WTC11 (cell line): ENCODE results near the gene SRPK1.

Experiments
- ESRRA ChIP-seq: sonication (generic); formaldehyde crosslinking; IDR thresholded peaks from 2 replicates; pipeline ENCODE4 v1.8.1; 2022; ENCODE audit warnings: mild to moderate bottlenecking, missing genetic modification reagents, borderline replicate concordance
- FOXP1 ChIP-seq: sonication (generic); formaldehyde crosslinking; IDR thresholded peaks from 2 replicates; pipeline ENCODE4 v1.8.0; 2022; ENCODE audit warnings: missing genetic modification reagents, mild to moderate bottlenecking, moderate library complexity, borderline replicate concordance
- ZNF121 ChIP-seq: sonication (generic); formaldehyde crosslinking; IDR thresholded peaks from 2 replicates; pipeline ENCODE4 v1.8.0; 2023; ENCODE audit warnings: missing genetic modification reagents
- ZNF263 ChIP-seq: sonication (generic); formaldehyde crosslinking; IDR thresholded peaks from 2 replicates; pipeline ENCODE4 v1.8.1; 2022; ENCODE audit warnings: low read depth, mild to moderate bottlenecking, moderate library complexity, missing genetic modification reagents
- TF ChIP-seq, protein P1 (sequence below): fragments of 250-450 bp; sonication (Bioruptor Pico); IDR thresholded peaks from 2 replicates; pipeline ENCODE4 v1.9.0; 2021; ENCODE audit warnings: mild to moderate bottlenecking
- TF ChIP-seq, protein P2 (sequence below): fragments of 200-600 bp; IDR thresholded peaks from 2 replicates; pipeline ENCODE4 v1.8.0; 2022; ENCODE audit warnings: antibody characterized with exemption

- TF ChIP-seq FOXP1 (no peak), ZNF121 (CRISPR knock-in tag) (no peak), ESRRA (CRISPR knock-in tag) (no peak), ZNF263 (CRISPR knock-in tag) (no peak)
- TF ChIP-seq, protein P1, sequence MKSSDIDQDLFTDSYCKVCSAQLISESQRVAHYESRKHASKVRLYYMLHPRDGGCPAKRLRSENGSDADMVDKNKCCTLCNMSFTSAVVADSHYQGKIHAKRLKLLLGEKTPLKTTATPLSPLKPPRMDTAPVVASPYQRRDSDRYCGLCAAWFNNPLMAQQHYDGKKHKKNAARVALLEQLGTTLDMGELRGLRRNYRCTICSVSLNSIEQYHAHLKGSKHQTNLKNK, result no peak
- TF ChIP-seq, protein P2, sequence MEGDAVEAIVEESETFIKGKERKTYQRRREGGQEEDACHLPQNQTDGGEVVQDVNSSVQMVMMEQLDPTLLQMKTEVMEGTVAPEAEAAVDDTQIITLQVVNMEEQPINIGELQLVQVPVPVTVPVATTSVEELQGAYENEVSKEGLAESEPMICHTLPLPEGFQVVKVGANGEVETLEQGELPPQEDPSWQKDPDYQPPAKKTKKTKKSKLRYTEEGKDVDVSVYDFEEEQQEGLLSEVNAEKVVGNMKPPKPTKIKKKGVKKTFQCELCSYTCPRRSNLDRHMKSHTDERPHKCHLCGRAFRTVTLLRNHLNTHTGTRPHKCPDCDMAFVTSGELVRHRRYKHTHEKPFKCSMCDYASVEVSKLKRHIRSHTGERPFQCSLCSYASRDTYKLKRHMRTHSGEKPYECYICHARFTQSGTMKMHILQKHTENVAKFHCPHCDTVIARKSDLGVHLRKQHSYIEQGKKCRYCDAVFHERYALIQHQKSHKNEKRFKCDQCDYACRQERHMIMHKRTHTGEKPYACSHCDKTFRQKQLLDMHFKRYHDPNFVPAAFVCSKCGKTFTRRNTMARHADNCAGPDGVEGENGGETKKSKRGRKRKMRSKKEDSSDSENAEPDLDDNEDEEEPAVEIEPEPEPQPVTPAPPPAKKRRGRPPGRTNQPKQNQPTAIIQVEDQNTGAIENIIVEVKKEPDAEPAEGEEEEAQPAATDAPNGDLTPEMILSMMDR, result no peak
Measured at GRCh38 chr6:35809809-35810208, 111.1 kb downstream of the SRPK1 start.
